K562 (cell line): ENCODE data around the gene SEC14L3.

ENCODE experiments used
- CREB1 ChIP-seq, 2 experiments: sonication (generic) in 1 of 2; formaldehyde crosslinking in 1 of 2; IDR thresholded peaks; 2 replicates each; pipeline versions ENCODE4 v1.6.1 to v1.8.0; 2012 to 2022; ENCODE audit warnings: inconsistent platforms in 1 of 2, mild to moderate bottlenecking in 1 of 2, missing genetic modification reagents in 1 of 2, moderate library complexity in 1 of 2
- GABPB1 ChIP-seq: sonication (generic); formaldehyde crosslinking; IDR thresholded peaks from 2 replicates; pipeline ENCODE4 v1.8.0; 2022; ENCODE audit warnings: mild to moderate bottlenecking, missing genetic modification reagents
- ZNF12 ChIP-seq: sonication (generic); formaldehyde crosslinking; IDR thresholded peaks from 2 replicates; pipeline ENCODE4 v1.4.0; 2020; ENCODE audit warnings: mild to moderate bottlenecking, missing genetic modification reagents
- ZNF23 ChIP-seq: fragments of 250-450 bp; sonication (Bioruptor Pico); IDR thresholded peaks from 2 replicates; pipeline ENCODE4 v1.4.0; 2020; ENCODE audit warnings: mild to moderate bottlenecking
- TF ChIP-seq, protein P1 (sequence below): fragments of 450-650 bp; formaldehyde crosslinking; IDR thresholded peaks from 2 replicates; pipeline ENCODE4 v1.4.0; 2022; ENCODE audit warnings: mild to moderate bottlenecking, moderate library complexity
- TF ChIP-seq, protein P2 (sequence below): sonication (generic); formaldehyde crosslinking; IDR thresholded peaks from 2 replicates; pipeline ENCODE4 v1.8.1; 2022; ENCODE audit warnings: missing genetic modification reagents

- TF ChIP-seq, protein P1, sequence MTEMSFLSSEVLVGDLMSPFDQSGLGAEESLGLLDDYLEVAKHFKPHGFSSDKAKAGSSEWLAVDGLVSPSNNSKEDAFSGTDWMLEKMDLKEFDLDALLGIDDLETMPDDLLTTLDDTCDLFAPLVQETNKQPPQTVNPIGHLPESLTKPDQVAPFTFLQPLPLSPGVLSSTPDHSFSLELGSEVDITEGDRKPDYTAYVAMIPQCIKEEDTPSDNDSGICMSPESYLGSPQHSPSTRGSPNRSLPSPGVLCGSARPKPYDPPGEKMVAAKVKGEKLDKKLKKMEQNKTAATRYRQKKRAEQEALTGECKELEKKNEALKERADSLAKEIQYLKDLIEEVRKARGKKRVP (CRISPR knock-in tag) = no peak
- TF ChIP-seq CREB1 (IDR thresholded peaks at IDR 0.05) (no peak), CREB1 (CRISPR knock-in tag; IDR thresholded peaks at IDR 0.05) (no peak), ZNF23 (CRISPR knock-in tag) (no peak), ZNF12 (CRISPR knock-in tag) (no peak), GABPB1 (CRISPR knock-in tag) (no peak)
- TF ChIP-seq, protein P2, sequence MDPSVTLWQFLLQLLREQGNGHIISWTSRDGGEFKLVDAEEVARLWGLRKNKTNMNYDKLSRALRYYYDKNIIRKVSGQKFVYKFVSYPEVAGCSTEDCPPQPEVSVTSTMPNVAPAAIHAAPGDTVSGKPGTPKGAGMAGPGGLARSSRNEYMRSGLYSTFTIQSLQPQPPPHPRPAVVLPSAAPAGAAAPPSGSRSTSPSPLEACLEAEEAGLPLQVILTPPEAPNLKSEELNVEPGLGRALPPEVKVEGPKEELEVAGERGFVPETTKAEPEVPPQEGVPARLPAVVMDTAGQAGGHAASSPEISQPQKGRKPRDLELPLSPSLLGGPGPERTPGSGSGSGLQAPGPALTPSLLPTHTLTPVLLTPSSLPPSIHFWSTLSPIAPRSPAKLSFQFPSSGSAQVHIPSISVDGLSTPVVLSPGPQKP (CRISPR knock-in tag) = no peak
Observed at GRCh38 chr22:30435674-30436126, 36.1 kb downstream of the SEC14L3 start.
